HUDEP-2 (cell line): Measurements from ENCODE around the gene SPN.
"Not testable (repeated sequence)": the region's sequence is repeated elsewhere in the genome, so short reads cannot be mapped to it uniquely, and the experiment has no call there.

Experiments used
- DNase-seq, 76 experiments: peaks; one replicate each; lab custom pipeline; 2025; ENCODE audit not compliant: unreplicated experiment in 76 of 76; lab: John Stamatoyannopoulos, UW

SPN gene, protein sequence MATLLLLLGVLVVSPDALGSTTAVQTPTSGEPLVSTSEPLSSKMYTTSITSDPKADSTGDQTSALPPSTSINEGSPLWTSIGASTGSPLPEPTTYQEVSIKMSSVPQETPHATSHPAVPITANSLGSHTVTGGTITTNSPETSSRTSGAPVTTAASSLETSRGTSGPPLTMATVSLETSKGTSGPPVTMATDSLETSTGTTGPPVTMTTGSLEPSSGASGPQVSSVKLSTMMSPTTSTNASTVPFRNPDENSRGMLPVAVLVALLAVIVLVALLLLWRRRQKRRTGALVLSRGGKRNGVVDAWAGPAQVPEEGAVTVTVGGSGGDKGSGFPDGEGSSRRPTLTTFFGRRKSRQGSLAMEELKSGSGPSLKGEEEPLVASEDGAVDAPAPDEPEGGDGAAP

GRCh38 chr16:29663016-29663806, at the start of gene SPN:
SPN (plus strand) TSS chr16:29663247; CDS start chr16:29663729, 482 bp downstream.
- DNase-seq = peak in 75 of 76 experiments; percentile 62 to 98 (median 88)

DNA sequence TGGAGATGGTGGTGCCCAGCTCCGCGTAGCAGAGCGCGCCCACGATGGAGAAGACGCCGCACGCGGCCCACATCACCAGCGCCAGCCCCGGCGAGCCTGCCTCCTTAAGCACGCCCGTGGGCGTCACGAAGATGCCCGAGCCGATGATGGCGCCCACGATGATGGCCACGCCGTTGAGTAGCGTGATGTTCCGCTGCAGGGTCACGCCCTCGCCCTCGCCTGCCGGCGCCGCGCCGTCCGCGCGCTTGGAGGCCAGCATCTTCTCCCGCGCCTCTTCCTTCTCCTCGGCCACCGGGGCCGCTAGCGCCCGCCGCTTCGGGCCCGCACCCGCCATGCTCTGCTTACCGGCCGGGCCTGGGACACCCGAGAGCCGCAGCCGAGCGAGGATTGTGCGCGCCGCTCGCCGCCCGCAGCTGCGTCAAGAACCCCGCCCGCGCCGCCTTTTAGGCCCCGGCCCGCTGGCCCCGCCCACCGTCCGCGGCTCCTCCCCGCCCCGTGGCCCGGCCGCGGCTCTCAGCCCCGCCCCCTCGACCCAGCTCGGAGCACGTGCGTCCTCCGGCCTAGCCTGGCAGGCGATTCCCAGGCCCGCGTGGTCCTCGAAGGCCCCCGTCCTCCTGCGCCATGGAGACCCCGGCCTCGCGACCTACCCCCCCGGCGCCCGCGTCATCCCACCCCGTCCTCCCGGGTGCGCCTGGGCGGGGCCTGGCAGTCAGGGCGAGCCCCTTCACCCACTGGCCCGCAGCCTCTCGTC, 49.6 kb upstream of the SPN start:
- peak in 73 of 76 experiments; percentile 38 to 94 (median 84) for DNase-seq

DNA sequence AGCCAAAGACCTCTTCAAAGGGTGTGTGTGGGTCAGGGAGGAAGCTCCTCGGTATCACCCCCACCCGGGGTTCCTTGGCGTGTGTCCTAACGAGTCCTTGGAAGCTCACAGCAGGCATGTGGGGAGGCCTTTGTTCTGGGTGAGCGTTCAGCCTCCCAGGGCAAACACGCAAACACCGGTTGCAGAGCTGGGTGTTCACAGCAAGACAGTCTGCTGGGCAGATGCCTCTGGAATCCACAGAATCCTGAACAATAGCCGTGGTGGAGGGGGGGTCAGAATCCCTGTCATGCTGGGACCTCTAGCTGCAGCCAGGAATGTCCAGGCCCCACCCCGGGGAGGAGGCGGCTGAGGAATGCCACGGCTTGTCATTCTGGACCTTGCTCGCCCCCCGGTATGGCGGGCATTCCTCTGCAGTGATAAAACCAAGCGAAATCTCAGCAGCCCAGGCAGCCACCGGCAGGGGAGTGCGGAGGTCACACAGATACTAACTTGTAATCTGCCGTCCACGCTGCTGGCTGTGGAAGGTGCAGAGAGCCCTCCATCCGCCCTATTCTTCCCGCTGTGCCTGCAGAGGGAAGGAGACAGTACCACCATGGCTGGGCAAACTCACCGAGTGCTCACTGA, 48.2 kb upstream of the SPN start:
- DNase-seq = not testable (repeated sequence)

- DNase-seq = not testable (repeated sequence)
Measured at GRCh38 chr16:29616127-29616526, 46.9 kb upstream of the SPN start.

GRCh38 chr16:29620591-29620990, 42.5 kb upstream of the SPN start:
- peak in 31 of 76 experiments; percentile 4 to 47 (median 22) for DNase-seq

DNA sequence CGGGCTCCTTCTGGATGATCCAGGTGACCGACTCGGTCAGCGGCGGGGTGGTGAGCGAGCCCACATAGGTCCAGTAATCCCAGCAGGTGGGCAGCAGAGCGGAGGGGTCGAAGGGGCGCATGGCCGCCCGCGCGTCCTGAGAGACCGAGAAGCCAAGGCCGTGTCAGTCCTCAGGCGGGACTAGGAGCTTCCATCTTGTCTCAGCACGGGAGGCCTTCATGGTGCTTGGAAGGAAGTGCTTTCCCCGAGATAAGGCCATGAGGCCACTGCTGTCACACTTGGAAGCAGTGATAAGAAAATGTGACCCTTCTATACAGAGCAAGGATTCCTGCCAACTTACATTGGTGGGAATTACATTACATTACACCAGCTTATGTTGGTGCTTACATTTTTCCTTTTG, 40.3 kb upstream of the SPN start:
- DNase-seq = peak in 35 of 76 experiments; percentile 6 to 70 (median 38)

DNA sequence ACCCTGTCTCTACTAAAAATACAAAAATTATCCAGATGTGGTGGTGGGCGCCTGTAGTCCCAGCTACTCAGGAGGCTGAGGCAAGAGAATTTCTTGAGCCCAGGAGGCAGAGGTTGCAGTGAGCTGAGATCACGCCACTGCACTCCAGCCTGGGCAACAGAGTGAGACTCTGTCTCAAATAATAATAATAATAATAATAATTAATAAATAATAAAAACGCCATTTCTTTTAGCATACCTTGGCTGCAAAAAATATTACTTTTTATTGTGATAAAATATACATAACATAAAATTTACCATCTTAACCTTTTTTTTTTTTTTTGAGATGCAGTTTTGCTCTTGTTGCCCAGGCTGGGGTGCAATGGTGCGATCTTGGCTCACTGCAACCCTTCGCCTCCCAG, 39.8 kb upstream of the SPN start:
- not testable (repeated sequence) for DNase-seq

GRCh38 chr16:29625114-29625513, 37.9 kb upstream of the SPN start:
- not testable (repeated sequence) for DNase-seq

DNA sequence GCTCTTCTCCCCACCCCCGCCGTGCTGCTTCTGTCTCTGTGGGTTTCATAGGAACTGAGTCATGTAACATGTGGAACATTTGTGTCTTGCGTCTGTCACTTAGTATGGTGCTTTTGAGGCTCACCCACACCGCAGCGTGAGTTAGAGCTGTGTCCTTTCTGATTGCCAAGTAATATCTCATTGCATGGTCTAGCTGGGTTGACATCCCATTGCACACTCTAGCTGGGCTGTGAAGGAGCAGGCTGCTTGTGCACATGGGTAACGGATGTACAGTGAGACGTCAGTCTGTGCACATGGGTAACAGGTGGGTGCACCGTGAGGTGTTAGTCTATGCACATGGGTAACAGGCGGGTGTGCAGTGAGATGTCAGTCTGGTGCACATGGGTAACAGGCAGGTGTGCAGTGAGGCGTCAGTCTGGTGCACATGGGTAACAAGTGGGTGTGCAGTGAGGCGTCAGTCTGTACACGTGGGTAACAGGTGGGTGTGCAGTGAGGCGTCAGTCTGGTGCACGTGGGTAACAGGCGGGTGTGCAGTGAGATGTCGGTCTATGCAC, 36.2 kb upstream of the SPN start:
- DNase-seq = not testable (repeated sequence)

DNA sequence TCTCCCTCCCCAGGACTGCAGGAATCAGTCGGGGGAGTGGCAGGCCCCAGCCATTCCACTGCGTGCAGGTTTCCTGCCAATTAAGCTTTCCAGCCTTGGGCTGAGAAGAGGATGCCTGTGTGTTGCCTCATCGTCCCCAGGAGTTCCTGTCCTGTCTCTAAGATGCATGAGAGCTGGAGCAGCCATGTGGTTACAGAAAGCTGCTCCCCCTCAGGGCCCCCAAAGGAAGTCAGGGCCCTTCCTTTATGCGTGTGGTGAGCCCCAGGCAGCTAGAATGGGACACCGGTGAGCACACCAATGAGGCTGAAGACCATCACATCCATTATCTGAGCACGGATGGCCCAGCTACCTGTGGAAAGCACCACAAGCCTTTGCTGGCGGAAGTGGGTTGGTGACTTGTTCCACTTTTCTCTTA, 35.4 kb upstream of the SPN start:
- DNase-seq = not testable (repeated sequence)

DNA sequence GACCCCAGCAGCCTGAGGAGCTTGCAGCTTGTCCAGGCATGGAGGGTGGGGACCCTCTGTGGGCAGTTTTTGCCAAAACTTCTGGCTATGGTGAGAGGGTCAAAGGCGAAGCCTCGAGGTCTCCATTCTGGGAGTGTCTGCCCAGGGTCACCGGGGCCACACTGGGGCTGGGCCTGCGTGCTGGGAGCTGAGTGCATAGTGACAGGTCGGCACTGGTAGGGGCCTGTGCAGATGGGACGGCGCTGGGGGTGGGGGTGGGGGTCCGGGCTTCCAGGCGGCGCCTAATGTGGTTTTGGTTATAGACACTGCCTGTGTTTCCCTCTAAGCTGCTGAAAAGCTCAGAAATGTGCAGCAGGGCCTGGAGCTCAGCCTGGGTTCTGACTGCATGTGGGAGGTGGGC, 34.3 kb upstream of the SPN start:
- not testable (repeated sequence) for DNase-seq

DNA sequence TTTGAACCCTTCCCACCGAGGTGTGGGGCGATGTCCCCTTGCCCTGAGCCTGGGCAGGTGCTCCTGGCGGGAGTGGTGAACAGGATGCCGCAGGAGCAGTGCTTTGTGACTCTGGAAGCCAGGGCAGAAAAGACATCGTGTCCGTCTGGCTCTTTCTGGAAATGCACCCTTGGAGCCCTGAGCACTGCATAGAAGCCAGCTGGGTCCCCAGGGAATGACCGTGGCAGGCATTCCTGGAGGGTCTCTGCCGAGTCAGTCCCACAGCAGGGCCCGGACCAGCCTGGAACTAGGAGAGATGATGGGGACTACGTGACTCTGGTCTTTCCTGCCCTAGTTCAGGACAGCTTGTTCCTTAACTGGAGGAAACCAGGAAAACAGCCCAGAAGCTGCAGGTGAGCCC, 33.7 kb upstream of the SPN start:
- not testable (repeated sequence) for DNase-seq

GRCh38 chr16:29631658-29632057, 31.4 kb upstream of the SPN start:
- not testable (repeated sequence) for DNase-seq

DNA sequence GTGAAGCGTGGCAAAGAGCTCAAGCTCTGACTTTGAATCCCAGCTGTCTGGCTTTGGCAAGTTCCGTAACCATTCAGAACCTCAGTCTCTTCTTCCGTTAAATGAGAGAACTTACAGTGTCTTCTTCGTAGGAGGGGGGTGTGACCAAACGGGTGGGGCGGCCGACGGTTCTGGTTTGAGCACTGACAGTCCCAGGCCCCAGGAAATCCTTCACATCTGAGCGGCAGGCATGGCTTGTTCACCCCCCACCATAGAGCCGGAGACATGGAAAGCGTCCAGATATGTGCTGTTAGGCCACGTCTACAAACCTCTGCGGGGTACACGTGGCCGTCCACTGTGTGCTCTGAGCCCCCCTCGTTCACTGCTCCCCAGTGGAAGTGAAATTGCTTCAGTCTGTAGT, 27.1 kb upstream of the SPN start:
- DNase-seq = not testable (repeated sequence)

- DNase-seq = not testable (repeated sequence)
Measured at GRCh38 chr16:29636368-29636767, 26.7 kb upstream of the SPN start.

GRCh38 chr16:29638751-29639150, 24.3 kb upstream of the SPN start:
- DNase-seq = not testable (repeated sequence)

DNA sequence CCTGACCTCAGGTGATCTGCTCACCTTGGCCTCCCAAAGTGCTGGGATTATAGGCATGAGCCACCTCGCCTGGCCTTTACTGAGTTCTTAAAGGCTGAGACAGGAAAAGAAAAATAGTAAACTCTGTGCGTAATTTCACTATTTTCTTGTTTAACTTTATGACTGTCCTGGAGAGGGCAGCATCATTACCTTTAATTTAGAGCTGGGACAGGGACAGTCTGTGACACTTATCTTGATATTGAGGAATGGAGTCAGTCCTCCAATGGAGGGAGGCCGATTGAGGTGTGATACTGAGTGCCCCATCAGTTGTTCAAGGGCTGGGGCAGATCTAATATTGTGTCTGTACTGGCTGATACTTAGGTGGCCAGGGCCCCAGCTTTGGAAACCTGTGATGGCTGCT, 21.5 kb upstream of the SPN start:
- peak in 23 of 76 experiments; percentile 14 to 63 (median 34) for DNase-seq

DNA sequence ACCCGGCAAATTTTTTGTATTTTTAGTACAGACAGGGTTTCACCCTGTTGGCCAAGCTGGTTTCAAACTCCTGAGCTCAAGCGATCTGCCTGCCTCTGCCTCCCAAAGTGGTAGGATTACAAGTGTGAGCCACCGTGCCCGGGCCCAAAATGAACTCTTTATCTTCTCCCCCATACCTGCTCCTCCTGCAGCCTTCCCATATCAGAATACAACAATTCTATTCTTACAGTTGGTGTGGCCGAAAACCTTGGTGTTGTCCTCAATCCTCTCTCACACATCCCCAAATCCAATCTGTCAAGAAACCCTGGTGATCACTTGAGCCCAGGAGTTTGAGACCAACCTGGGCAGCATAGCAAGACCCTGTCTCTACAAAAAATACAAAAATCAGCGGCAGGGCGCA, 19.5 kb upstream of the SPN start:
- no peak for DNase-seq

DNA sequence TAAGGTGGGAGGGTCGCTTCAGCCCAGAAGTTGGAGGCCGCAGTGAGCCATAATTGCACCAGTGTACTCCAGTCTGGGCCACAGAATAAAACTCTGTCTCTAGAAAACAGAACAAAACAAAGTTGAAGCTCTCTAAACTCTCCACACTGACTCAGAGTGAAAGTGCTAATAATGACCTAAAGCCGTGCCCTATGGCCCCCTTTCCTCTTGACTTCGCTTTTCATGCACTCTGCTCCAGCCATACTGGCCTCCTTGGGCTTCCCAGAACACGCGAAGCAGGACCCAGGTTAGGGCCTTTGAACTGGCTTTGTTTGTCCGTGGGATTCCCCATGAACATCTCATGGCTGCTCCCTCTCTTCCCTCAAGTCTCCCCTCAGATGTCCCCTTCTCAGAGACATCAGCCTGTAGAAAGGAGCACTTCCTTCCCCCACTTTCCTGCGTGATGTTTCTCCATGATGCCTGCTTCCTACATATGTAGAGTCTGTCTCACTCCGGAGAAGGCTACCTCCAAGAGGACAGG, 18.6 kb upstream of the SPN start:
- peak in 1 of 76 experiments; percentile 1 for DNase-seq
